Duodenal mucosa (tissue), 2 donors: ENCODE measurements around the gene CADM1.

Experiments used
- H3K27ac ChIP-seq: one replicate; pipeline ENCODE4 v1.7.0; 2013; ENCODE audit warnings: low read depth, low read length
- H3K27me3 ChIP-seq, 2 donors: one replicate each; pipeline ENCODE4 v1.7.0; 2013; ENCODE audit warnings: low read length in 2 of 2, control low read depth in 1 of 2; ENCODE audit not compliant: insufficient read depth in 2 of 2, control insufficient read depth in 1 of 2
- H3K36me3 ChIP-seq, 2 donors: one replicate each; pipeline ENCODE4 v1.7.0; 2013; ENCODE audit warnings: low read length in 2 of 2, control low read depth in 1 of 2; ENCODE audit not compliant: insufficient read depth in 2 of 2, control insufficient read depth in 1 of 2
- H3K4me1 ChIP-seq, 2 donors: one replicate each; pipeline ENCODE4 v1.7.0; 2013; ENCODE audit warnings: low read length in 2 of 2, control low read depth in 1 of 2; ENCODE audit not compliant: insufficient read depth in 2 of 2, control insufficient read depth in 1 of 2
- H3K4me3 ChIP-seq, 2 donors: one replicate each; pipeline ENCODE4 v1.7.0; 2013; ENCODE audit warnings: low read length in 2 of 2, low read depth in 1 of 2
- H3K9ac ChIP-seq, 2 donors: one replicate each; pipeline ENCODE4 v1.7.0; 2013; ENCODE audit warnings: low read length in 2 of 2, low read depth in 1 of 2
- H3K9me3 ChIP-seq, 2 donors: one replicate each; pipeline ENCODE4 v1.7.0; 2013; ENCODE audit warnings: low read length in 2 of 2, control low read depth in 1 of 2; ENCODE audit not compliant: control insufficient read depth in 1 of 2

The CADM1 gene

GRCh38 chr11:115126092-115126491 lies 378.1 kb downstream of the CADM1 start:
- Histone ChIP-seq H3K4me3 (no peak overlapping the region), H3K4me1 (no peaks in the 10 kb centered on the region), H3K9ac (no peak overlapping the region), H3K27ac (no peak overlapping the region), H3K36me3 (no peaks in the 10 kb centered on the region), H3K9me3 (no peaks in the 10 kb centered on the region), H3K27me3 (no peaks in the 10 kb centered on the region)

GRCh38 chr11:115124786-115125185 lies 379.4 kb downstream of the CADM1 start:
- Histone ChIP-seq H3K36me3 (no peaks in the 10 kb centered on the region), H3K4me3 (no peak overlapping the region), H3K9ac (no peak overlapping the region), H3K9me3 (no peaks in the 10 kb centered on the region), H3K4me1 (no peaks in the 10 kb centered on the region), H3K27ac (no peak overlapping the region), H3K27me3 (no peaks in the 10 kb centered on the region)

DNA sequence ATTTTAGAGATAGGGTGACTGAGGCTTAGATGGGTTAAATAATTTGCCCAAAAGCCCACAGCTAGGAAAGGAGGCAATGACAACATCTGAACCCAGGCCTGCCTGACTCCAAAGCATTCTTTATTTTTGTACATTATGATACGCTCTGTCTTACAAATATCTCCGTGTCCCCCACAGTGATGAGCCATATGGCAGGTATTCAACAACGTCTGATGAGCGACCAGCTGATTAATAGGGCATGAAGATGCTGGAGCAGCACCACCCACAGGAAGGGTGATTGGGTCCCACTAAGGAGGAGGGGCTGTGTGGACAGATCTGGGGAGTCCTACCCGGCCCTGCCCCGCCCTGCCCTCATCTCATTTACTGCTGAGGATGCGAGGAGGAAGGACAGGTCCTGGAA lies 380.6 kb downstream of the CADM1 start:
- H3K36me3 ChIP-seq, result no peaks in the 10 kb centered on the region
- no peak overlapping the region for H3K9ac ChIP-seq
- H3K27ac ChIP-seq, result no peak overlapping the region
- H3K4me1 ChIP-seq, result no peaks in the 10 kb centered on the region
- no peaks in the 10 kb centered on the region for H3K27me3 ChIP-seq
- no peaks in the 10 kb centered on the region for H3K9me3 ChIP-seq
- no peak overlapping the region for H3K4me3 ChIP-seq

DNA sequence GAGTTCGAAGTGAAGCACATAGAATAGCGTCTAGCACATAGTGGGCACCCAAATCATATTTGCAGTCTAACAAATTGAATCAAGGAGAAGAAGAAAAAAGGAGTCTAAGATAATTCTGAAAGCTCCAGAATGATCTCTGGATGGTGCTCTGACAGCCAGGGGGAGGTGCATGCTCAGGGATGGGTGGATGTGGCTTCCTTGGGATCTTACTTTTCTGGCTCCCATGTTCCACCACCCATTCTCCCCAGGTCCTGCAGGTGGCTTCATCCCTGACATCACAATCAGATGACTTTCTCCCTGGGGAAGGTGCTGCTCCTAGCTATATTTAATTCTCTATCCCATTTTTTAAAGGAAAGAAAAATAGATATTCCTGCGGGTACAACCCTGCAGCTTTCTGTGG lies 381.9 kb downstream of the CADM1 start:
- no peak overlapping the region for H3K27ac ChIP-seq
- H3K4me3 ChIP-seq, result no peak overlapping the region
- H3K27me3 ChIP-seq, result no peaks in the 10 kb centered on the region
- H3K4me1 ChIP-seq, result no peaks in the 10 kb centered on the region
- H3K9me3 ChIP-seq, result no peaks in the 10 kb centered on the region
- no peak overlapping the region for H3K9ac ChIP-seq
- H3K36me3 ChIP-seq, result no peaks in the 10 kb centered on the region
